Measurements from ENCODE around the gene CTSD. TPM values are rescaled to one million over a fixed set of nuclear protein-coding genes. Genes with fewer than 3 reads are reported as not detected.

Gene CTSD
- total RNA-seq, 2 donors from 2014 or later = 427 to 1,049 TPM

DNA sequence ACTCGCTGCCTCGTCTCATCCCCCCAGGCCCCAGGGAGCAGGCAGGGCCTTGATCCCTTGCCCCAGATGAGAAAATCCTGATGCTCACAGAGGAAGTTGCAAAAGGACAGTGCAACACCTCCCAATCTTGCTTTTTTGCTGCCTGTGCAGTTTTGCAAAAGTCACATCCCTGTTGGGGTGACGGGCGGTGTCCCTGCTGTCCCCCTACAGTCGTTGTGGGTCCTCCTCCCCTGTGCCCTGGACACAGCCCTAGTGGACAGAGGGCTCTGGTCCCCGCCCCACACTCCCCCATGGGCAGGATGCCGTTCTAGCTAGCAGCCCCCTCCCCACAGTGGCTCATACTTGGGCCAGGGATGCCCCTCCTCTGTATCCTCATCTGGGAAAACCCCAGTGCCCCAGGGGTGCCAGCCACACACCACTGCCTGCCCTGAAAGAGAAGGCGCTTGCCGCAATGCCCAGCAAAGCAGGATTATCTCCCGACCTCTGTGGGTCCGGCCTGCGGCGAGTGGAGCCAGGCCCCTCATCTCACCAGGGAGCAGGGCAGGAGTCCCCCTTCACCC is 18.4 kb upstream of the CTSD start:
- Histone ChIP-seq H3K27me3 (replicated peaks; ENCODE audit: insufficient read depth) (no peaks in the 10 kb centered on the region), H3K36me3 (no peaks in the 10 kb centered on the region), H3K4me1 (ENCODE audit: control insufficient read depth in 1 of 2, low read depth in 2 of 2) (no peaks in the 10 kb centered on the region), H3K27ac (no peak overlapping the region), H3K4me3 (no peak overlapping the region), H3K9me3 (no peaks in the 10 kb centered on the region)
- ATAC-seq (ENCODE audit: insufficient number of reproducible peaks, low FRiP score, low read depth) (no peak), DNase-seq (ENCODE audit: low spot score) (no peak)
- TF ChIP-seq, protein P1, sequence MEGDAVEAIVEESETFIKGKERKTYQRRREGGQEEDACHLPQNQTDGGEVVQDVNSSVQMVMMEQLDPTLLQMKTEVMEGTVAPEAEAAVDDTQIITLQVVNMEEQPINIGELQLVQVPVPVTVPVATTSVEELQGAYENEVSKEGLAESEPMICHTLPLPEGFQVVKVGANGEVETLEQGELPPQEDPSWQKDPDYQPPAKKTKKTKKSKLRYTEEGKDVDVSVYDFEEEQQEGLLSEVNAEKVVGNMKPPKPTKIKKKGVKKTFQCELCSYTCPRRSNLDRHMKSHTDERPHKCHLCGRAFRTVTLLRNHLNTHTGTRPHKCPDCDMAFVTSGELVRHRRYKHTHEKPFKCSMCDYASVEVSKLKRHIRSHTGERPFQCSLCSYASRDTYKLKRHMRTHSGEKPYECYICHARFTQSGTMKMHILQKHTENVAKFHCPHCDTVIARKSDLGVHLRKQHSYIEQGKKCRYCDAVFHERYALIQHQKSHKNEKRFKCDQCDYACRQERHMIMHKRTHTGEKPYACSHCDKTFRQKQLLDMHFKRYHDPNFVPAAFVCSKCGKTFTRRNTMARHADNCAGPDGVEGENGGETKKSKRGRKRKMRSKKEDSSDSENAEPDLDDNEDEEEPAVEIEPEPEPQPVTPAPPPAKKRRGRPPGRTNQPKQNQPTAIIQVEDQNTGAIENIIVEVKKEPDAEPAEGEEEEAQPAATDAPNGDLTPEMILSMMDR (IDR thresholded peaks at IDR 0.05) = no peak

DNA sequence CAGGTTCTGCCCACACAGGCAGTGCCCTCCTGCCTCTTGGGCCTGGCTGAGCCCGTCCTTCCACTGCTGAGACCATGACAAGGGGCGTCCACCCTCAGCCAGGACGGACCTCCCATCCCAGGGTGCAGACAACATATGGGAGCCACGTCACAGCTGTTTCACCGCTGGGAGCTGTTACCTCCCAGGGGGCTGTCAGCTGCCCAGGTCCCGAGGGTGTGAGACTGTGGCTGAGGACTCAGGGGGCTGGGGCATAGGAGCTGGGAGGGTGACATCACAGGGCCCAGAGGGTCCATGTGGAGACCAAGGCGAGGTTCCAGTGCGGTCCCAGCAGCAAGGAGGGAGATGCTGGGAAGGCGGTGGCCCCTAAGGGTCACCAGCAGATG is 17.9 kb upstream of the CTSD start:
- H3K27me3 ChIP-seq (replicated peaks; ENCODE audit: insufficient read depth) = no peaks in the 10 kb centered on the region
- no peak overlapping the region for H3K4me3 ChIP-seq
- DNase-seq (ENCODE audit: low spot score) = no peak

DNA sequence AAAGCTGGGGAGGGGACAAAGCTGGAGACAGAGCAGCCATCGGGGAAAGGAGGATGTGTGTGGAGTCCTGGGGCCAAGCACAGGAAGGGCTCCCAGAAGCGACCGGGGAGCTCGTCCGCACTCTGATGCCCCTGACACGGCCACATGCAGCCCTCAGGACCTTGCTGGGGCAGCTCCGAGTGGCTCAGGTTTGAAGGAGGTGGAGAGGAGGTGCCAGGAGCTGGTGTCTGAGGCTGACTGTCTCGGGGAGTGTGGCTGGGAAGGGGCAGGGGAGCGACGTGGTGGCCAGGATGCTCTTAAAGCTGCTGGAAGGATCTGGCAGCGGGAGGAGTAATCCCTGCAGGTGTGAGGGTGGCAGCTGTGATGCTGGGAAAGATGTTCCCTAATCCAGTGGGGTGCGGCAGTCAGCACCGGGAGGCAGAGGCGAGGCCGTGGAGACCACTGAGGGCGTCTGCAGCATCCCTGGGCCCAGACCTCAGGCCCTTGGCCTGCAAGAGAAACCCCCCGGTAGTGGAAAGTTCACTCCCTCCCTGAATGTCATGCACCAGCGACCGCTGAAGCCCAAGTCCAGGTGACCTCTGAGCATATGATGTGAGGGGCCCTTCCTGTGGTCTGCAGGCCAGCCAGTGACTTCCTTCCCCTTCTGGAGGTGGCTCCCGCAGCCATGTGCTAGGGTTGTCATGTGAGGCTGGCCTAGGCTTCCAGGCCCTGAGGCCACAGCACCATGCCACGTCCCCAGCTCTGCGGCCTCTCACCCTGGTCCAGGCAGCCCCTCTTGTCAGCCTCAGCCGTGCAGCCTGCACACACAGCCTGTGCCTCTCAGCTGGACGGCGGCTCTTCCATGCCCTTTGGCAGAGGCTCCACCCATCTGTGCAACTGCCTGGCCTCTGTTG is 17.2 kb upstream of the CTSD start:
- Histone ChIP-seq H3K4me1 (ENCODE audit: control insufficient read depth in 1 of 2, low read depth in 2 of 2) (no peaks in the 10 kb centered on the region), H3K36me3 (no peaks in the 10 kb centered on the region), H3K27ac (no peak overlapping the region), H3K9me3 (no peaks in the 10 kb centered on the region), H3K27me3 (replicated peaks; ENCODE audit: insufficient read depth) (no peaks in the 10 kb centered on the region), H3K4me3 (no peak overlapping the region)
- TF ChIP-seq, protein P1 (IDR thresholded peaks at IDR 0.05) = no peak
- DNase-seq (ENCODE audit: low spot score) (no peak), ATAC-seq (ENCODE audit: insufficient number of reproducible peaks, low FRiP score, low read depth) (no peak)

More for the DNA sequence above, 17.9 kb upstream of the CTSD start:
- TF ChIP-seq, protein P1 (IDR thresholded peaks at IDR 0.05) = no peak
- no peak for ATAC-seq (ENCODE audit: insufficient number of reproducible peaks, low FRiP score, low read depth)
- no peak overlapping the region for H3K27ac ChIP-seq
- H3K9me3 ChIP-seq = no peaks in the 10 kb centered on the region
- no peaks in the 10 kb centered on the region for H3K4me1 ChIP-seq (ENCODE audit: control insufficient read depth in 1 of 2, low read depth in 2 of 2)
- no peaks in the 10 kb centered on the region for H3K36me3 ChIP-seq

DNA sequence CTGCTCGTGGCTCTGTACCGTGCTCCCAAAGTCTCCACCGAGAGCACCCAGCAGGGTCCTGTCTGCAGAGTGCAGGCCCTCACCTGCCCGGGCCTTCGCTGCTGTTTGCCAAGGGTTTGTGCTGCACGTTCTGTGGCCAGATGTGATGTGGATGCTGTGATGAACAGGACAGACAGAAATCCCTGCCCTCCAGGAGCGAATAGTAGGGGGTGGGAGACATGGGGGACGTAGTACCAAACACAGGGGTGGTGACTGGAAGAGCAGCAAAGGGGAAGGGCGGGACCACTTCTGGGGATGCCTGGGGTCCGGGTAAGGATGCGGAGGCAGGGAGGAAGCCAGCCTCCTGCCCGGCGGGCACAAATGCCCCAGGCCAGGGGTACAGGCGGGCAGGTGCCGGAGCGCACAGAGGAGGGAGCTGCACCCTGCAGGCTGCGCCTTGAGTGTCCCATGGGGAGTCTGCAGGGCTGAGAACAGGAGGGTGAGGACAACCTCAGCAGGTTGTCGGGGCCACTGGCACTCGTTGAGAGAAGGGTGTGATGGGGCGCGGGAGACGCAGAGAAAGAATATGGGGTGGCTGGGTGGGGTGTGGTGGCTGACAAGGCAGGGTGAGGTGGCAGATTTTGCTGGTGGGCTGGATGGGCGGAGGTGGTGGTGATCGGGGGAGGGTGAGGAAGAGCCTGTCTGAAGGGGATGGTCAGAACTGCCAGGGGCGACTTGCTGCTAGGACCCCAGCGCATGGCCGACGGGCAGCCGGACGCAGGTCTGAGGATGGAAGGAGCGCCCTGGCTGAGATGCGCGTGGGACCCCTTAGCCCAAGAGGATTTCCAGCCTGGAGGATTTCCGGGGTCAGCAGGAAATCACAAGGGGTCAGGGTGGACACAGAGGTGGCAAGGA is 16.3 kb upstream of the CTSD start:
- DNase-seq (ENCODE audit: low spot score) (no peak), ATAC-seq (ENCODE audit: insufficient number of reproducible peaks, low FRiP score, low read depth) (no peak)
- H3K27ac ChIP-seq = no peak overlapping the region
- no peaks in the 10 kb centered on the region for H3K36me3 ChIP-seq
- TF ChIP-seq, protein P1 (IDR thresholded peaks at IDR 0.05) = no peak
- H3K27me3 ChIP-seq (replicated peaks; ENCODE audit: insufficient read depth) = no peaks in the 10 kb centered on the region
- no peak overlapping the region for H3K4me3 ChIP-seq
- no peaks in the 10 kb centered on the region for H3K9me3 ChIP-seq
- no peaks in the 10 kb centered on the region for H3K4me1 ChIP-seq (ENCODE audit: control insufficient read depth in 1 of 2, low read depth in 2 of 2)
